HG02571 (cell line): ENCODE data around the gene PSMD8.
"Not testable (repeated sequence)": the region's sequence is repeated elsewhere in the genome, so short reads cannot be mapped to it uniquely, and the experiment has no call there.

Experiments
- ATAC-seq: cut with Tn5 transposase; IDR thresholded peaks from one replicate; pipeline ENCODE4 v1.9.1; 2021; ENCODE audit warnings: mild to moderate bottlenecking, moderate library complexity; ENCODE audit not compliant: unreplicated experiment

PSMD8 gene

GRCh38 chr19:38361633-38362075 lies 12.7 kb upstream of the PSMD8 start:
- ATAC-seq: no peak

- no peak for ATAC-seq
Observed at GRCh38 chr19:38362076-38362945, 12.1 kb upstream of the PSMD8 start.

- ATAC-seq: not testable (repeated sequence)
Observed at GRCh38 chr19:38362946-38363688, 11.3 kb upstream of the PSMD8 start.

GRCh38 chr19:38367041-38367440 lies 7.3 kb upstream of the PSMD8 start:
- ATAC-seq: no peak

- no peak for ATAC-seq
Observed at GRCh38 chr19:38369584-38369983, 4.8 kb upstream of the PSMD8 start.

- no peak for ATAC-seq
Observed at GRCh38 chr19:38370299-38370698, 4.1 kb upstream of the PSMD8 start.

GRCh38 chr19:38371081-38371480 lies 3.3 kb upstream of the PSMD8 start:
- ATAC-seq: no peak

GRCh38 chr19:38373907-38374331 lies 452 bp upstream of the PSMD8 start:
- ATAC-seq: no peak

GRCh38 chr19:38375098-38375493 lies 725 bp downstream of the PSMD8 start:
- ATAC-seq: no peak

GRCh38 chr19:38375748-38376147 lies 1.4 kb downstream of the PSMD8 start:
- no peak for ATAC-seq

GRCh38 chr19:38376576-38376975 lies 2.2 kb downstream of the PSMD8 start:
- ATAC-seq: no peak

GRCh38 chr19:38377052-38377451 lies 2.7 kb downstream of the PSMD8 start:
- ATAC-seq: no peak

- ATAC-seq: no peak
Observed at GRCh38 chr19:38378866-38379265, 4.5 kb downstream of the PSMD8 start.

- no peak for ATAC-seq
Observed at GRCh38 chr19:38381138-38381537, 6.8 kb downstream of the PSMD8 start.

GRCh38 chr19:38383184-38383583 lies 8.8 kb downstream of the PSMD8 start:
- ATAC-seq: no peak

GRCh38 chr19:38383743-38384142 lies 9.4 kb downstream of the PSMD8 start:
- ATAC-seq: no peak

- ATAC-seq: no peak
Observed at GRCh38 chr19:38384209-38385027, 10.0 kb downstream of the PSMD8 start.

GRCh38 chr19:38385057-38385803 lies 10.9 kb downstream of the PSMD8 start:
- ATAC-seq: no peak

- no peak for ATAC-seq
Observed at GRCh38 chr19:38385804-38386257, 11.5 kb downstream of the PSMD8 start.

GRCh38 chr19:38386300-38386970 lies 12.1 kb downstream of the PSMD8 start:
- no peak for ATAC-seq
